NCI-H748 (cell line): ENCODE data around the gene KHNYN.
"Not testable (repeated sequence)": the region's sequence is repeated elsewhere in the genome, so short reads cannot be mapped to it uniquely, and the experiment has no call there.

Source experiments
- DNase-seq: peaks from one replicate; lab custom pipeline; 2025; ENCODE audit not compliant: unreplicated experiment; lab: John Stamatoyannopoulos, UW

KHNYN gene

DNA sequence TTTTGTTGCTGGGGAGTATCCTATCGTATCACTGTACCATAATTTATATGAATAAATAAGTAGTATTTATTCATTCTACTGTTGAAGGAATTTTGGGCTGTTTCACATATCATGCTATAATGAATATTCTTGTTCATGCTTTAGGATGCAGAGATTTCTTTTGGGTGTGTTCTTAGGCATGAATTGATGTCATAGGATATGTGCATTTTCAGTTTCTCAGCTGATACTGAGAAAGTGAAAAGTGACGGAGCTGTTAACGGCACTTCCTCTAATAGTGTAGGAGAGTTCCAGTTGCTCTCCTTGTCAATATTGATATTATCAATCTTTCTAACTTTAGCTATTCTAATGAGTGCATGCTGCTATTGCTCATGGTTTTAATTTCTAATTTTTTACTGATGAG is 36.1 kb downstream of the KHNYN start:
- no peak for DNase-seq

DNA sequence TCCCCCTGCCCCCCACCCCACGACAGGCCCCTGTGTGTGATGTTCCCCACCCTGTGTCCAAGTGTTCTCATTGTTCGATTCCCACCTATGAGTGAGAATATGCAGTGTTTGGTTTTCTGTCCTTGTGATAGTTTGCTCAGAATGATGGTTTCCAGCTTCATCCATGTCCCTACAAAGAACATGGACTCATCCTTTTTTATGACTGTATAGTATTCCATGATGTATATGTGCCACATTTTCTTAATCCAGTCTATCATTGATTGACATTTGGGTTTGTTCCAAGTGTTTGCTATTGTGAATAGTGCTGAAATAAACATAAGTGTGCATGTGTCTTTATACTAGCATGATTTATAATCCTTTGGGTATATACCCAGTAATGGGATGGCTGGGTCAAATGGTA is 40.7 kb downstream of the KHNYN start:
- not testable (repeated sequence) for DNase-seq

DNA sequence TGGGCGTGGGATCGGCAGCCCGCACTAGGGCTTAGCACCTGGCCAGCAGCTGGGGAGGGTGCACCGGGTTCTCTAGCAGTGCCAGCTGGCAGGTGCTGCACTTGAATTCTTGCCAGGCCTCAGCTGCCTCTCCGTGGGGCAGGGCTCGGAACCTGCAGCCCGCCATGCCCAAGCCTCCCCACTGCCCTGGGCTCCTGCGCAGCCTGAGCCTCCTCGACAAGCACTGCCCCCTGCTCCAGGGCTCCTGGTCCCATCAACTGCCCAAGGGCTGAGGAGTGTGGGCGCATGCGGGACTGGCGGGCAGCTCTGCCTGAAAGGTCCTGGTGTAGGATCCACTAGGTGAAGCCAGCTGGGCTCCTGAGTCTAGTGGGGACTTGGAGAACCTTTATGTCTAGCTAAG is 43.5 kb downstream of the KHNYN start:
- no peak for DNase-seq

DNA sequence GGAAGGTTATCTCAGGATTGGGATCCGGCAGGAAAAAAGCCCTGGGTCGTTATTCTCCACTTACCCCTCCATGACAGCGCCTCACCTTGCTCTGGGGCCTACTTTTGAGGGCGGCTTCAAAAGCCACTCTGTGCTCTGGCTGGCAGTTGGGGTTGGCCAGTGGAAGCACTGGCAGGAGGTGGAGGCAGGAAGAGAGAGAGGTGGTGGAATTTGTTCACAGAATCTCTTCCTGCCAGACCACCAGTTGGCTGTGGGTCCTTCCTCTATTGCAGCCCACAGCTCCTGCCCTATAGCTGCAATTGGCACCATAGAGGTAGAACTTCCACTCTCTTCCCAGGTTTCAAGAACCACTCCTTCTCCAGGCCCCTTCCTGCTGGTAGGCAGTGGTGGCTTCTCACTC is 45.5 kb downstream of the KHNYN start:
- no peak for DNase-seq

DNA sequence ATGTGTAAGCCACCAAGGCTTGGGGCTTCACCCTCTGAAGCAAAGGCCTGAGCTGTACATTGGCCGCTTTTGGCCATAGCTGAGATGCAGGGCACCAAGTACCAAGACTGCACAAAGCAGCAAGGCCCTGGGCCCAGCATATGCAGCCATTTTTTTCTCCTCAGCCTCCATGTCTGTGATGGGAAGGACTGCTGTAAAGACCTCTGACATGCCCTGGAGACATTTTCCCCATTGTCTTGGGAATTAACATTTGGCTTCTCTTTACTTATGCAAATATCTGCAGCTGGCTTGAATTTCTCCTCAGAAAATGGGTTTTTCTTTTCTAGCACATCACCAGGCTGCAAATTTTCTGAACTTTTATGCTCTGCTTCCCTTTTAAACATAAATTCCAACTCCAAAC is 50.2 kb downstream of the KHNYN start:
- not testable (repeated sequence) for DNase-seq

DNA sequence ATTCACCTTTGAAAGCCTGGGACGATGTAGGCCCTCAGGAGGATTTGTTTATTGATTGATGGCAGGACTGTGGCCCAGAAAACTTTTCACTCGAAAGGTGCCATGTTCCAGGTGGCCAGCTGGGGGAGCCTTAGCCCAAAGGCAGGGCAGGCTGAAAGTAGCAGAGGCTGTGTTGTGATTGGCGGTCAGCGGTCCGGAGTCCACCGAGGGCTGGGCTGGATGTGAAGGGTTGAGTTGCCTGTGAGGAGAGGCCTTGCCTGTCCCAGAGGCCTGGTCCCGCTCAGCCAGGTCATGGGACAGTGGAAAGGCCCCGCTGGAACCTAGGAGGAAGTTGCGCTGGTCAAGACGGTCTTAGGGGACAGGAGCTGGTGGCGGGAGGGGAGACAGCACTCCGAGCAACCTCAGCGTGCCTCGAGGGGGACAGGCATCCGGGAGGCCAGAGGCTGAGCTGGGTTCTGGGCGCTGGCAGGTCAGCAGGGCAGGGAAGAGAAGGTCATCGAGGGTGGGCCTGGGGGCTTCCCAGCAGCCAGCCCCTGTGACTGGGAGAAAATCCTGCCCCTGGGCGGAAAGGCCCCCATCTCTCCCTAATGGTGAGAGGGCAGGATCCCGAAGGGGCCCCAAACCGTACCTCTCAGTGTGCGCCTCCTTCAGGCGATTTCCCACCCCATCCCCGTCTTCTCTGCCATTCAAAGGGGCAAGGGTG is 52.0 kb downstream of the KHNYN start:
- DNase-seq, result peak; percentile 33

DNA sequence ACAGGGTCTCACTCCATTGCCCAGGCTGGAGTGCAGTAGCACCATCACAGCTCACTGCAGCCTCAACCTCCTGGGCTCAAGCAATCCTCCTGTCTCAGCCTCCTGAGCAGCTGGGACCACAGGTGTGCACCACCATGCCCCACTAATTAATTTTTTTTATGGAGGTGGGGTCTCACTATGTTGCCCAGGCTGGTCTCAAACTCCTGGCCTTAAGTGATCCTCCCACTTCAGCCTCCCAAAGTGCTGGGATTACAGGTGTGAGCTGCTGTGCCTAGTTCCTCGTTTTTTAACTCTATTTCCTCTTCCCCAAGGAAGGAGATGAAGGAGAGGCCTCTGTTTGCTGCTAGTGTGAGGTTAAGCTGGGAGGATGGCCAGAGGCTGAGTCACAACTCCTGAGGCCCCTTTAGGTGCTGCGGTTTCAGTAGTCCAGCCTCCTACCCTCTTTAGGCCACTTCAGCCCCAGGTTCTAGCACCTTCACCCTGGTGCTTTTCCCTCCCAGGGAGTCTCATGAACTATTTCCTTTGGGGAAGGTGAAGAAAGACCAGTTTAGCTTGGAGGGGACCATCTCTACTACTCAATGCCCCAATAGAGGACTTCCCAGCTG is 53.0 kb downstream of the KHNYN start:
- DNase-seq, result not testable (repeated sequence)

DNA sequence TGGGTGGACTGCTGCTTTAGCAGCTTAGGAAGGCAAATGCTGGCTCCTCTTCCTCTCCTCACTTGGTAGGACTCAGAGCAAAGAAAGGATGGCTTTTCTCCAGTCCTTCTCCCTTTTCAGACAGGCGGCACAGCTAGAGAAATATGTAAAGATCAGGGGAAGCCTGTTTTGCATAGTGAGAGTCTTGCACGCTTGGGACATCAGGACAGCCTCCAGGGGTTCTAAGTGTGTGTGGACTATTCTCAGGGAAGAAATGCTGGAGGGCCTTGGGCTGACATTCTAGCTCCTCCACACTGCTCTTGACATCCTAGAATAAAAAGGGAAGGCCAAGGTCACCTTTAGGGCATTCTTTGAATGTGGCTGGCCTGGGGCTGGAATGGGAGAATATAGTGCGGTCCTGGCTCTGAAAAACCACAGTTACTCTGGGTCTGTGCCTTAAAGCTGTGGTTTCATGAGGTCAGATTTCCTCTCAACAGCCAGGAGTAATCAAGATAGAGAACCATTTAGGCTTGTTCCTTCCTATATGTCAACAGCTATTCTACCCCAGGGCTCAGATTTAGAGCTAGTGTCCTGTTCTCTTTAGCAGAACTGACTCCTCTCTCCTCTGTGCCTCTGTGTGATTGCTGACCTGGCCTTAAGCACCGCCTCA is 54.0 kb downstream of the KHNYN start:
- no peak for DNase-seq
